Transverse colon (tissue), 4 donors: Measurements from ENCODE around the gene KHDRBS1. TPM values are rescaled to one million over a fixed set of nuclear protein-coding genes. Genes with fewer than 3 reads are reported as not detected.
A peak's percentile ranks its signal among the peaks of the same experiment; 100 is the strongest.

Experiments used
- DNase-seq: peaks from one replicate; pipeline ENCODE4 v3.0.0-alpha.2; 2019
- H3K27ac ChIP-seq, 4 donors: fragments of 200-600 bp; sonication (generic); 2 replicates each; pipeline ENCODE4 v1.5.1; 2016 to 2018; ENCODE audit warnings: inconsistent platforms in 4 of 4
- H3K27me3 ChIP-seq: fragments of 200-600 bp; sonication (generic); 2 replicates; pipeline ENCODE4 v1.5.1; 2017; ENCODE audit warnings: inconsistent platforms
- H3K36me3 ChIP-seq, 4 donors: fragments of 200-600 bp; sonication (generic); 2 replicates each; pipeline ENCODE4 v1.5.1; 2017 to 2019; ENCODE audit warnings: inconsistent platforms in 4 of 4
- H3K4me1 ChIP-seq, 4 donors: fragments of 200-600 bp; sonication (generic); 2 replicates each; pipeline ENCODE4 v1.5.1; 2017 to 2020; ENCODE audit warnings: inconsistent platforms in 4 of 4
- H3K4me3 ChIP-seq, 4 donors: fragments of 200-600 bp; sonication (generic); 1 replicate in 1 of 4; 2 replicates in 3 of 4; pipeline versions ENCODE4 v1.5.1 to v1.6.1; 2017 to 2019; ENCODE audit warnings: inconsistent platforms in 4 of 4
- H3K9me3 ChIP-seq, 2 donors: fragments of 200-600 bp; sonication (generic); 2 replicates each; pipeline ENCODE4 v1.5.1; 2017 to 2019; ENCODE audit warnings: inconsistent platforms in 2 of 2
- EP300 ChIP-seq: sonication (generic); formaldehyde crosslinking; IDR thresholded peaks from one replicate; pipeline ENCODE4 v1.6.1; 2017; ENCODE audit warnings: antibody characterized with exemption, low read depth
- POLR2A ChIP-seq: fragments of 450-650 bp; IDR thresholded peaks from one replicate; pipeline ENCODE4 v1.6.1; 2016; ENCODE audit warnings: antibody characterized with exemption, mild to moderate bottlenecking, moderate library complexity
- POLR2AphosphoS5 ChIP-seq, 3 donors: sonication (generic); formaldehyde crosslinking; IDR thresholded peaks; one replicate each; pipeline ENCODE4 v1.6.1; 2016; ENCODE audit warnings: antibody characterized with exemption in 3 of 3
- WGBS, 2 donors: methylation state at CpG; one replicate each; pipeline ENCODE4 v1.1.5; 2018; ENCODE audit warnings: low coverage in 1 of 2; 5-methylcytosine and 5-hydroxymethylcytosine counted together
- in situ Hi-C, 4 donors: fragments of 200-750 bp; cut with MboI; loops; one replicate each; pipeline versions ENCODE4 v1.15.0 to v1.15.1; 2017; ENCODE audit warnings: low sequenced_read_pairs in 3 of 4, low pct_ligation_motif_present in 1 of 4, low pct_unique_long_range_greater_than_20kb in 1 of 4
- intact Hi-C: fragments of 100-400 bp; cut with DNase I; formaldehyde crosslinking; loops from one replicate; pipeline ENCODE4 v1.15.1; 2023; ENCODE audit warnings: low total_unique reads
- total RNA-seq, 4 donors: library from RNA; depleted of rRNA; stranded (reverse); fragments of >200 nt; gene quantifications; one replicate each; pipeline ENCODE4 v1.1.0, GENCODE V29; 2016
- TF ChIP-seq, protein P1 (sequence below), 5 experiments: fragments of 200-600 bp in 3 of 5; fragments of 450-650 bp in 2 of 5; sonication (generic) in 3 of 5; IDR thresholded peaks; 1 replicate in 2 of 5; 2 replicates in 3 of 5; pipeline ENCODE4 v1.5.1; 2016 to 2017; ENCODE audit warnings: antibody characterized with exemption in 5 of 5, inconsistent platforms in 3 of 5, mild to moderate bottlenecking in 2 of 5, moderate library complexity in 1 of 5

Gene KHDRBS1
- total RNA-seq, 4 donors from 2014 or later, result 49.3 to 83.4 (median 57.1) TPM

DNA sequence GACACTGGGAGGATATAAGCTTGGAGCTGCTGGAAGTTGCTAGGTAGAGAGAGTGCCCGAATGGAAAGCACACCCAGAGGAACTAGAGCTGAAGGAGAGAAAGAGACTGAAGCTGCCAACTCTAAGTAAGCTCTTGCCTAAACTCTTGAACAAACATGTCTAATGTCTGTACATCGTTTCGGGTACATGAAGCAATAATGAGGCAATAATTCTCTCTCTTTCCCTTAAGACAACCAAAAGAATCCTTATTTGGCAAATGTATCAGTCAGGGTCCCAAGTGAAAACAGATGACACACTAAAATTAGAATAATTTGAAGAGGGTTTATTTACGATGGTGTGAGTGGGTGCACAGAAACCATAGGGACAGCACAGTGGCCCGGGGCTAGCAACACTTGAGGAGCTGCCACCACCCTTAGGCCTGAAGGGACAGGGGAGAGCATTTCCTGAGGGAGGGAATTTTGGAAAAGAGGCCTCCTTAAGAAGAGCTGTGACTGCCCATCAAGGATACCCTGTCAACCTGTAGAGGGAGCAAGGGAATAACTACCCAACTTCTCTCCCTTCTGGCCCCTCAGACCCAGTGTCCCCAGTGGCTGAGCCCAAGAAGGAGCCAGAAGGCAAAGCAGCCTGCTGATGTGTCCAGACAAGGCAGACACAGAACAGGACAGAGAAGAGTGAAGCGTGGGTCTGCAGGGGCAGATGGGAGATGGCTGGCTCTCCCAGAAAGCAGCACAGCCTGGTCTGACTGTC is 36.1 kb upstream of the KHDRBS1 start:
- in situ Hi-C loops (no loop called here), intact Hi-C loops (no loop called here)
- DNase-seq, result no peak
- Histone ChIP-seq H3K36me3 (no peaks in the 10 kb centered on the region), H3K27me3 (no peaks in the 10 kb centered on the region), H3K4me1 (peaks cover 0 to 5% (median 0%) of the 10 kb centered on the region in 4 donors), H3K27ac (peak overlapping the region in 1 of 4 donors; percentile 30), H3K9me3 (no peaks in the 10 kb centered on the region), H3K4me3 (no peak overlapping the region)
- 50 to 61% methylated on average over 5 to 6 of the region's 6 CpGs for WGBS, 2 donors
- TF ChIP-seq, protein P1, sequence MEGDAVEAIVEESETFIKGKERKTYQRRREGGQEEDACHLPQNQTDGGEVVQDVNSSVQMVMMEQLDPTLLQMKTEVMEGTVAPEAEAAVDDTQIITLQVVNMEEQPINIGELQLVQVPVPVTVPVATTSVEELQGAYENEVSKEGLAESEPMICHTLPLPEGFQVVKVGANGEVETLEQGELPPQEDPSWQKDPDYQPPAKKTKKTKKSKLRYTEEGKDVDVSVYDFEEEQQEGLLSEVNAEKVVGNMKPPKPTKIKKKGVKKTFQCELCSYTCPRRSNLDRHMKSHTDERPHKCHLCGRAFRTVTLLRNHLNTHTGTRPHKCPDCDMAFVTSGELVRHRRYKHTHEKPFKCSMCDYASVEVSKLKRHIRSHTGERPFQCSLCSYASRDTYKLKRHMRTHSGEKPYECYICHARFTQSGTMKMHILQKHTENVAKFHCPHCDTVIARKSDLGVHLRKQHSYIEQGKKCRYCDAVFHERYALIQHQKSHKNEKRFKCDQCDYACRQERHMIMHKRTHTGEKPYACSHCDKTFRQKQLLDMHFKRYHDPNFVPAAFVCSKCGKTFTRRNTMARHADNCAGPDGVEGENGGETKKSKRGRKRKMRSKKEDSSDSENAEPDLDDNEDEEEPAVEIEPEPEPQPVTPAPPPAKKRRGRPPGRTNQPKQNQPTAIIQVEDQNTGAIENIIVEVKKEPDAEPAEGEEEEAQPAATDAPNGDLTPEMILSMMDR (IDR thresholded peaks at IDR 0.05), result peak in 4 of 5 experiments; percentile 7 to 27 (median 18)
- no peak for TF ChIP-seq POLR2A

DNA sequence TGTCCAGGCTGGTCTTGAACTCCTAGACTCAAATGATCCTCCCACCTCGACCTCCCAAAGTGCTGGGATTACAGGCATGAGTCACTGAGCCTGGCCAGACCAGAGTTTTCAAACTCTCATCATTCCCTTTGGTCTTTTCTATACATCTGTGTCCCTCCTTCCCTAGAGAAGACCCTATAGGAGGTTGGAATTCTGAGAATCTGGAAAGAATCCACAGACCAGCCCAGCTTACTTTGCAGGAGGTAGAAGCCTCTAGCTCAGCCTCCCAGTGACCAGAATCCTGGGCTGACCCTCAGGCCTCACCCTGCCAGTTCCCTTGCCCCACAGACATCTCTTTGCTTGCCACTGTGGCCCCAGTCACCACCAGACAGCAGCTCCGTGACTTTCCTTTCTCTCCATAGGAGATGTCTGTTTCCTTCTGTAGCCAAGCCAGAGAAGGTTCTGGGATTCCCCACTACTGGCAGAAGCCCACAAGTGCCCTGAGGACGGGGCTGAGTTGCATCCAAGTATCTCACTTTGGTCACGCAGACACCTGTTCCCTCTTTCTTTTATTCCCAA is 34.7 kb upstream of the KHDRBS1 start:
- H3K4me1 ChIP-seq, result peaks cover 0 to 5% (median 0%) of the 10 kb centered on the region in 4 donors
- in situ Hi-C loops (no loop called here), intact Hi-C loops (no loop called here)
- no peak overlapping the region for H3K4me3 ChIP-seq
- H3K27me3 ChIP-seq, result no peaks in the 10 kb centered on the region
- DNase-seq, result no peak
- whole genome bisulfite sequencing, 2 donors, result 67 to 78% methylated on average over 4 of the region's 4 CpGs
- H3K9me3 ChIP-seq, result no peaks in the 10 kb centered on the region
- no peak overlapping the region for H3K27ac ChIP-seq
- H3K36me3 ChIP-seq, result no peaks in the 10 kb centered on the region
- TF ChIP-seq, protein P1 (IDR thresholded peaks at IDR 0.05), result no peak
- no peak for TF ChIP-seq POLR2A
- no peak for TF ChIP-seq EP300
- no peak for TF ChIP-seq POLR2AphosphoS5 (IDR thresholded peaks at IDR 0.05)

DNA sequence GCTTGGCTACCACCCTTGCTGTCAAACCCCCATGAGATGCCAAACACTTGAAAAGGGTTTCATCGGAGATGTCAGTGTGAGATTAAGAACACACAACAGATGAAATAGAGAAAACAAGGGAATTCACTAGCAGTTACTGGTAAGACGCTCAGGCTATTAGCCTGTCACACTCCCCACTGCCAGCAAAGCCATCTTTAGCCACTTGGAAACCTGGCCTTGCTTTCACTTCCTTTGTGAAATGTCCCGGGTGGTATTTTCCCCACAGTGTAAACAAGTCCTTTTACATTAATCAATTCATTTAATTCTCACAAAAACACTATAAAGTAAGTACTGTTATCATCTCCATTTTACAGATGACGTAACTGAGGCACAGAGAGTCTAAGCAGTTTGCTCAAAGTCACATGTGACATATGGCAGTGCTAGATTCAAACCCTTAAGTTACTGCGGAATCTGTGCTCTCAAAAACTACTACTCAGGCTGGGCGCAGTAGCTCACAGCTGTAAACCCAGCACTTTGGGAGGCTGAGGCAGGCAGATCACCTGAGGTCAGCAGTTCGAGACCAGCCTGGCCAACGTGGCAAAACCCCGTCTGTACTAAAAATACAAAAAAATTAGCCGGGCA is 32.7 kb upstream of the KHDRBS1 start:
- 69% methylated on average over 2 to 10 of the region's 10 CpGs for WGBS, 2 donors

DNA sequence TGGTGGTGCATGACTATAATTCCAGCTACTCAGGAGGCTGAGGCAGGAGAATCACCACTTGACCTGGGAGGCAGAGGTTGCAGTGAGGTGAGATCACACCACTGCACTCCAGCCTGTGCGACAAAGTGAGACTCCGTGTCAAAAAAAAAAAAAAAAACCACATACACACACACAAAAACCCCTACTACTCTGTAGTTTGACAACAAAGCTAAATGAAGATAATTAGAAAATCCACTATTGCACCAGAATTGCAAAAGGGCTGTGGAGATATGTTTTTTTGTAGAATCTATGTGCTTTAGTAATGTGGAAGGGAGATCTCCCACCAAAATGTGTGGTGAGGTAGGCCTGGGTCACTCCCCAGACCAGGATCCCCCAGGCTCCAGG is 32.2 kb upstream of the KHDRBS1 start:
- no peak for DNase-seq
- intact Hi-C loops, result no loop called here
- no peak overlapping the region for H3K4me3 ChIP-seq
- TF ChIP-seq EP300 (no peak), POLR2A (no peak), POLR2AphosphoS5 (IDR thresholded peaks at IDR 0.05) (no peak)
- TF ChIP-seq, protein P1 (IDR thresholded peaks at IDR 0.05), result no peak
- in situ Hi-C loops, result no loop called here
- H3K36me3 ChIP-seq, result no peaks in the 10 kb centered on the region
- H3K27me3 ChIP-seq, result no peaks in the 10 kb centered on the region
- no peaks in the 10 kb centered on the region for H3K9me3 ChIP-seq
- WGBS, 2 donors, result 61 to 63% methylated on average over 2 of the region's 2 CpGs
- H3K4me1 ChIP-seq, result peaks cover 0 to 12% (median 11%) of the 10 kb centered on the region in 4 donors
- H3K27ac ChIP-seq, result no peak overlapping the region

More for the DNA sequence above, 32.7 kb upstream of the KHDRBS1 start:
- no peaks in the 10 kb centered on the region for H3K9me3 ChIP-seq
- no peak for DNase-seq
- no peaks in the 10 kb centered on the region for H3K36me3 ChIP-seq
- TF ChIP-seq EP300, result no peak
- TF ChIP-seq POLR2AphosphoS5 (IDR thresholded peaks at IDR 0.05), result no peak
- TF ChIP-seq, protein P1 (IDR thresholded peaks at IDR 0.05), result no peak
- no peak for TF ChIP-seq POLR2A
- H3K27me3 ChIP-seq, result no peaks in the 10 kb centered on the region
- H3K4me3 ChIP-seq, result no peak overlapping the region
- H3K4me1 ChIP-seq, result peaks cover 0 to 12% (median 11%) of the 10 kb centered on the region in 4 donors
- H3K27ac ChIP-seq, result no peak overlapping the region
- intact Hi-C loops (no loop called here), in situ Hi-C loops (no loop called here)
